Psoas muscle (tissue), 8 donors: Measurements from ENCODE around the gene GNB2. TPM values are rescaled to one million over a fixed set of nuclear protein-coding genes. Genes with fewer than 3 reads are reported as not detected.

ENCODE experiments used
- ATAC-seq, 4 donors: fragments of 200-7000 bp; cut with Tn5 transposase; one replicate each; pipeline ENCODE4 v1.9.1; 2020; ENCODE audit warnings: moderate library complexity in 3 of 4, mild to moderate bottlenecking in 2 of 4
- DNase-seq, 2 donors: peaks; one replicate each; pipeline ENCODE4 v3.0.0-alpha.2; 2020
- H3K27ac ChIP-seq: fragments of 200-600 bp; one replicate; pipeline ENCODE4 v1.8.0; 2022
- H3K27me3 ChIP-seq, 3 donors: fragments of 200-600 bp in 1 of 3; one replicate each; pipeline versions ENCODE4 v1.6.1 to v1.8.0; 2013 to 2022; ENCODE audit warnings: low read length in 2 of 3, mild to moderate bottlenecking in 2 of 3, moderate library complexity in 1 of 3; ENCODE audit not compliant: insufficient read depth in 3 of 3
- H3K36me3 ChIP-seq, 2 donors: fragments of 200-600 bp in 1 of 2; one replicate each; pipeline versions ENCODE4 v1.6.1 to v1.8.0; 2013 to 2022; ENCODE audit warnings: low read depth in 1 of 2, mild to moderate bottlenecking in 1 of 2, moderate library complexity in 1 of 2; ENCODE audit not compliant: insufficient read depth in 1 of 2
- H3K4me1 ChIP-seq: fragments of 200-600 bp; one replicate; pipeline ENCODE4 v1.8.0; 2022
- H3K4me3 ChIP-seq: fragments of 200-600 bp; one replicate; pipeline ENCODE4 v1.8.0; 2022; ENCODE audit warnings: mild to moderate bottlenecking
- H3K9me3 ChIP-seq: fragments of 200-600 bp; one replicate; pipeline ENCODE4 v1.8.0; 2022
- CTCF ChIP-seq: fragments of 200-600 bp; IDR thresholded peaks from one replicate; pipeline ENCODE4 v1.8.0; 2022; ENCODE audit warnings: antibody characterized with exemption
- WGBS, 3 donors: extraction: QIAGEN DNeasy Blood & Tissue Kit; methylation state at CpG; one replicate each; pipeline versions ENCODE4 v1.1.6 to v1.1.7; 2013; 5-methylcytosine and 5-hydroxymethylcytosine counted together
- intact Hi-C, 2 donors: fragments of 100-400 bp; cut with DNase I; formaldehyde crosslinking; loops; one replicate each; pipeline versions ENCODE4 v1.11.0 to v1.14.2; 2022
- polyA plus RNA-seq, 3 donors: library from polyadenylated mRNA; stranded (reverse); fragments of 200-250 nt; gene quantifications; one replicate each; pipeline ENCODE4 v1.2.3, GENCODE V29; 2013
- total RNA-seq, 4 donors: library from RNA; stranded (reverse); fragmentation: NEBNext Ultra II Directional in 2 of 4; extraction: Animal tissue kit (Norgen Biotek cat#: 25700) in 2 of 4; gene quantifications; one replicate each; pipeline versions ENCODE4 v1.2.1 to v1.2.4, GENCODE V29; 2021 to 2023
- donor health status: healthy with polysubstance abuse.
- donor health status: DM: no; HTN: no; CAD: no; lungs with moderate emphysema.
- donor health status: Bipolar disorder and iron deficiency.
- donor health status: healthy.
- donor health status: DM: yes; HTN: yes; CAD: no.
- donor health status: DM: no; HTN: no; CAD: no.
- donor health status: DM: no; HTN: no; CAD: no.
- donor health status: DM: yes; HTN: yes; CAD: no.

Gene GNB2
- total and polyA plus RNA-seq, 7 donors, result 87.1 to 148 (median 117) TPM

DNA sequence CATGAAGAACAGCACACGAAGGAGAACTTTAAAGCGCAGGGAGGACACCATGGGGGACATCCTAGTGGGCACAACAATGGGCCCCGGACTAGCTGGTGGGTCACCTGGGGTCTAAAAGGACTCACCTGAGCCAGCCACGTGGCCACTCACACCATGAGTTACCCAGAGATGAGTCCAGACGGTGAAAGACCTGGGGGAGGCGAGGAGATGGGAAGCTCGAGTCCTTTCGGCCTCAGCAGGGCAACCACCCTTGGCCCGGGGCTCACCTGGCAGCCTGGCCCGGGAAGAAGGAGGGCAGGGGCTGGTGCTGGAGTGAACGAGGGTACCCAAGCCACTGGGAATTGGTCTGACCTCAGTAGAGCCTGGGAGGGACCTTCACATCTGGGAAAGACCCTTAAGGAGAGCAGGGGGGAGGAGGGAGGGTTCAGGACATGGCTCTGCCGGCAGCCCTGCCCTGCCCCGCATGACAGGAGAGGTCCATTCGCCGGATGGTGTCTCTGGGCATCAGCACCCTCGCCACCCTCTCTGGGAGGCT is 14.9 kb downstream of the GNB2 start:
- Histone ChIP-seq H3K9me3 (no peaks in the 10 kb centered on the region), H3K4me1 (peaks cover 44% of the 10 kb centered on the region), H3K27me3 (no peaks in the 10 kb centered on the region), H3K4me3 (no peak overlapping the region), H3K27ac (no peak overlapping the region), H3K36me3 (peaks cover 0 to 60% of the 10 kb centered on the region in 2 donors)
- ATAC-seq (no peak), DNase-seq (peak in 1 of 2 donors; percentile 27)
- WGBS, 3 donors, result 75 to 90% (median 79%) methylated on average over 16 of the region's 16 CpGs
- TF ChIP-seq CTCF, result no peak
- intact Hi-C loops, result loop anchor here in 1 of 2 donors (5.0 kb wide), 1 partner anchor 111 kb away; no protein-coding TSS in a partner anchor

GRCh38 chr7:100689230-100690135 is 15.9 kb downstream of the GNB2 start:
- Histone ChIP-seq H3K36me3 (peaks cover 0 to 49% of the 10 kb centered on the region in 2 donors), H3K27me3 (no peaks in the 10 kb centered on the region), H3K4me3 (no peak overlapping the region), H3K27ac (no peak overlapping the region), H3K4me1 (peaks cover 44% of the 10 kb centered on the region), H3K9me3 (no peaks in the 10 kb centered on the region)
- TF ChIP-seq CTCF, result no peak
- intact Hi-C loops, result loop anchor here (2.0 to 5.0 kb wide), 5 partner anchors 57 to 222 kb away; no protein-coding TSS in a partner anchor
- ATAC-seq (no peak), DNase-seq (peak in 1 of 2 donors; percentile 52)
- WGBS, 3 donors, result 83 to 86% (median 84%) methylated on average over 18 of the region's 18 CpGs

- Histone ChIP-seq H3K27me3 (no peaks in the 10 kb centered on the region), H3K9me3 (no peaks in the 10 kb centered on the region), H3K4me1 (peaks cover 44% of the 10 kb centered on the region), H3K27ac (no peak overlapping the region), H3K4me3 (peak overlapping the region; percentile 93), H3K36me3 (peaks cover 0 to 25% of the 10 kb centered on the region in 2 donors)
- peak; percentile 85 for TF ChIP-seq CTCF
- ATAC-seq (peak; percentile 74 to 91 (median 84)), DNase-seq (peak; percentile 79 to 89)
- 18 to 26% (median 20%) methylated on average over 28 of the region's 28 CpGs for WGBS, 3 donors
- intact Hi-C loops, result loop anchor here (2.0 to 5.0 kb wide), 5 partner anchors 17 to 225 kb away; no protein-coding TSS in a partner anchor
Observed at GRCh38 chr7:100691676-100692577, 18.4 kb downstream of the GNB2 start.

DNA sequence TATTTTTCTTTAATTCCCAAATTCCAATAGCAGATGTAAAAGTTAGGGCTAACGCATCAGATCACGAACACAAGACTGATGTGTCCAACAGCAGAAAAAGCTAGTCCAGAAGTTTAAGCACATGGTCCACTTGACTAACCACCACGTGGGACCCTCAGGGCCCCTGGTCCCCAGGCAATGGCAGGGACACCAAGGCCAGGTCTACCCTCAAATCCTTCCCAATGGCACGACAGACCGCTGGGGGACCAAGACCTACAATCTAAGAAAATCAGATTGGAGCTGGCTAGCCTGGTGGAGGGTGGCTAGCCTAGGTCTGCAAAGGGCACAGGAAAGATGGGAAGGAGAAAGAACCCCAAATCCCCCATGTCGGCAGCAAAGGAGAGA is 19.0 kb downstream of the GNB2 start:
- 36 to 43% (median 42%) methylated on average over 6 of the region's 6 CpGs for WGBS, 3 donors
- H3K9me3 ChIP-seq, result no peaks in the 10 kb centered on the region
- no peaks in the 10 kb centered on the region for H3K27me3 ChIP-seq
- TF ChIP-seq CTCF, result no peak
- ATAC-seq (no peak), DNase-seq (no peak)
- H3K36me3 ChIP-seq, result peaks cover 0 to 18% of the 10 kb centered on the region in 2 donors
- no peak overlapping the region for H3K27ac ChIP-seq
- intact Hi-C loops, result loop anchor here (2.0 to 5.0 kb wide), 4 partner anchors 18 to 225 kb away; no protein-coding TSS in a partner anchor
- H3K4me1 ChIP-seq, result peaks cover 44% of the 10 kb centered on the region
- peak overlapping the region; percentile 93 for H3K4me3 ChIP-seq
